Measurements from ENCODE around the gene PSMD3. TPM values are rescaled to one million over a fixed set of nuclear protein-coding genes. Genes with fewer than 3 reads are reported as not detected.

The PSMD3 gene
- total RNA-seq, 1 donor from 2014 or later, result 86.9 TPM

- H3K9me3 Mint-ChIP-seq (ENCODE audit: low read depth), result no peaks in the 10 kb centered on the region
- peak overlapping the region; percentile 92 for H3K4me3 Mint-ChIP-seq (ENCODE audit: unreplicated experiment)
- peaks cover 29% of the 10 kb centered on the region for H3K4me1 Mint-ChIP-seq (ENCODE audit: low read depth)
- peak overlapping the region; percentile 93 for H3K27ac Mint-ChIP-seq (ENCODE audit: unreplicated experiment)
- peaks cover 17% of the 10 kb centered on the region for H3K36me3 Mint-ChIP-seq (ENCODE audit: low read depth)
- no peaks in the 10 kb centered on the region for H3K27me3 Mint-ChIP-seq (ENCODE audit: low read depth)
- no peak for DNase-seq (ENCODE audit: low spot score)
- no peak for TF ChIP-seq CTCF (IDR thresholded peaks at IDR 0.05)
Measured at GRCh38 chr17:39981766-39982375, 1.3 kb downstream of the PSMD3 start.

GRCh38 chr17:39988206-39988810 is 7.7 kb downstream of the PSMD3 start:
- Mint-ChIP-seq H3K27ac (ENCODE audit: unreplicated experiment) (no peak overlapping the region), H3K36me3 (ENCODE audit: low read depth) (peaks cover 63% of the 10 kb centered on the region)
- TF ChIP-seq CTCF (IDR thresholded peaks at IDR 0.05), result no peak

GRCh38 chr17:39994448-39994847 is 13.8 kb downstream of the PSMD3 start:
- no peak overlapping the region for H3K27ac Mint-ChIP-seq (ENCODE audit: unreplicated experiment)

More at GRCh38 chr17:39988206-39988810, 7.7 kb downstream of the PSMD3 start:
- Mint-ChIP-seq H3K9me3 (ENCODE audit: low read depth) (no peaks in the 10 kb centered on the region), H3K27me3 (ENCODE audit: low read depth) (no peaks in the 10 kb centered on the region), H3K4me1 (ENCODE audit: low read depth) (no peaks in the 10 kb centered on the region), H3K4me3 (ENCODE audit: unreplicated experiment) (no peak overlapping the region)
- no peak for DNase-seq (ENCODE audit: low spot score)

GRCh38 chr17:39995438-39995837 is 14.8 kb downstream of the PSMD3 start:
- H3K9me3 Mint-ChIP-seq (ENCODE audit: low read depth), result no peaks in the 10 kb centered on the region
- H3K27me3 Mint-ChIP-seq (ENCODE audit: low read depth), result no peaks in the 10 kb centered on the region
- peaks cover 58% of the 10 kb centered on the region for H3K36me3 Mint-ChIP-seq (ENCODE audit: low read depth)
- TF ChIP-seq CTCF (IDR thresholded peaks at IDR 0.05), result no peak
- DNase-seq (ENCODE audit: low spot score), result no peak
- H3K27ac Mint-ChIP-seq (ENCODE audit: unreplicated experiment), result no peak overlapping the region
- H3K4me1 Mint-ChIP-seq (ENCODE audit: low read depth), result no peaks in the 10 kb centered on the region
- no peak overlapping the region for H3K4me3 Mint-ChIP-seq (ENCODE audit: unreplicated experiment)

More at GRCh38 chr17:39994448-39994847, 13.8 kb downstream of the PSMD3 start:
- DNase-seq (ENCODE audit: low spot score), result no peak
- no peaks in the 10 kb centered on the region for H3K27me3 Mint-ChIP-seq (ENCODE audit: low read depth)
- no peaks in the 10 kb centered on the region for H3K9me3 Mint-ChIP-seq (ENCODE audit: low read depth)
- H3K4me1 Mint-ChIP-seq (ENCODE audit: low read depth), result no peaks in the 10 kb centered on the region
- TF ChIP-seq CTCF (IDR thresholded peaks at IDR 0.05), result no peak
- H3K4me3 Mint-ChIP-seq (ENCODE audit: unreplicated experiment), result no peak overlapping the region
- peaks cover 62% of the 10 kb centered on the region for H3K36me3 Mint-ChIP-seq (ENCODE audit: low read depth)

GRCh38 chr17:39996162-39996561 is 15.6 kb downstream of the PSMD3 start:
- Mint-ChIP-seq H3K27ac (ENCODE audit: unreplicated experiment) (no peak overlapping the region), H3K4me1 (ENCODE audit: low read depth) (no peaks in the 10 kb centered on the region), H3K9me3 (ENCODE audit: low read depth) (no peaks in the 10 kb centered on the region), H3K27me3 (ENCODE audit: low read depth) (no peaks in the 10 kb centered on the region), H3K4me3 (ENCODE audit: unreplicated experiment) (no peak overlapping the region), H3K36me3 (ENCODE audit: low read depth) (peaks cover 52% of the 10 kb centered on the region)
- no peak for DNase-seq (ENCODE audit: low spot score)
- no peak for TF ChIP-seq CTCF (IDR thresholded peaks at IDR 0.05)
